Measurements from ENCODE around the gene KRTAP4-1. TPM values are rescaled to one million over a fixed set of nuclear protein-coding genes. Genes with fewer than 3 reads are reported as not detected.
"Not testable (repeated sequence)": the region's sequence is repeated elsewhere in the genome, so short reads cannot be mapped to it uniquely, and the experiment has no call there.

Gene KRTAP4-1
- total and polyA plus RNA-seq, 9 donors: not detected

DNA sequence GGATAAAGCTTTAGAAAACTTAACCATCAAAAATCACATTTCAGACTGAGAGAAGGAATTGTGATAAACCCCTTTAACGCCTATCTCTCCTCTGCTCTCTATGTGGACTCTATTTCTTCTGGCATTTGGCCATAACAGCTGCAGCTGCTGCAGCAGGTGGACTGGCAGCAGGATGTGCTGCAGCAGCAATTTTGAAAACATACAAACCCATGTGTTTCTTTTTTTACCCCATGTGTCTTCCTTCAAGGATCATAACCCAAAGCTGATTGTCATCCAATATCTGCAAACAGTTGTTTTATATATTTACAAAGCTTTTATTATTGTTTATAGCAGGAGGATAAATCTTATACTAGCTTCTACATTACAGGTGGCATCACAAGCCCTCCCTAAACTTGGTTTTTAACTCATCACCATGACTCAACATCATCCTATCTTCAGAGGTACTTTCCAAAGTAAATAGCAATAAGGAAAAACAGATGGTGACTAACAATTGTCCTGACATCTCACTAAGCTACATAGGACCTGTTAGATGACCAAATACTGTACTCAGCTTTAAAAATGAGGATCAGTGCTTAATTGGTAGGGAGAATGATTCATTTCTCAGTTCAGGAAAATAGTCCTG lies 27.2 kb upstream of the KRTAP4-1 start:
- Histone ChIP-seq H3K36me3 (no peaks in the 10 kb centered on the region), H3K4me1 (ENCODE audit: insufficient read depth) (no peaks in the 10 kb centered on the region), H3K27ac (no peak overlapping the region), H3K4me3 (no peak overlapping the region), H3K27me3 (no peaks in the 10 kb centered on the region), H3K9me3 (no peaks in the 10 kb centered on the region)
- TF ChIP-seq, protein P1, sequence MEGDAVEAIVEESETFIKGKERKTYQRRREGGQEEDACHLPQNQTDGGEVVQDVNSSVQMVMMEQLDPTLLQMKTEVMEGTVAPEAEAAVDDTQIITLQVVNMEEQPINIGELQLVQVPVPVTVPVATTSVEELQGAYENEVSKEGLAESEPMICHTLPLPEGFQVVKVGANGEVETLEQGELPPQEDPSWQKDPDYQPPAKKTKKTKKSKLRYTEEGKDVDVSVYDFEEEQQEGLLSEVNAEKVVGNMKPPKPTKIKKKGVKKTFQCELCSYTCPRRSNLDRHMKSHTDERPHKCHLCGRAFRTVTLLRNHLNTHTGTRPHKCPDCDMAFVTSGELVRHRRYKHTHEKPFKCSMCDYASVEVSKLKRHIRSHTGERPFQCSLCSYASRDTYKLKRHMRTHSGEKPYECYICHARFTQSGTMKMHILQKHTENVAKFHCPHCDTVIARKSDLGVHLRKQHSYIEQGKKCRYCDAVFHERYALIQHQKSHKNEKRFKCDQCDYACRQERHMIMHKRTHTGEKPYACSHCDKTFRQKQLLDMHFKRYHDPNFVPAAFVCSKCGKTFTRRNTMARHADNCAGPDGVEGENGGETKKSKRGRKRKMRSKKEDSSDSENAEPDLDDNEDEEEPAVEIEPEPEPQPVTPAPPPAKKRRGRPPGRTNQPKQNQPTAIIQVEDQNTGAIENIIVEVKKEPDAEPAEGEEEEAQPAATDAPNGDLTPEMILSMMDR (IDR thresholded peaks at IDR 0.05): no peak
- TF ChIP-seq POLR2A (IDR thresholded peaks at IDR 0.05) (no peak), EP300 (IDR thresholded peaks at IDR 0.05) (no peak)
- intact Hi-C loops (cut with DNase I): no loop called here
- DNase-seq: no peak
- whole genome bisulfite sequencing, 3 donors: 2 to 14% (median 4%) methylated on average over 1 of the region's 1 CpG

DNA sequence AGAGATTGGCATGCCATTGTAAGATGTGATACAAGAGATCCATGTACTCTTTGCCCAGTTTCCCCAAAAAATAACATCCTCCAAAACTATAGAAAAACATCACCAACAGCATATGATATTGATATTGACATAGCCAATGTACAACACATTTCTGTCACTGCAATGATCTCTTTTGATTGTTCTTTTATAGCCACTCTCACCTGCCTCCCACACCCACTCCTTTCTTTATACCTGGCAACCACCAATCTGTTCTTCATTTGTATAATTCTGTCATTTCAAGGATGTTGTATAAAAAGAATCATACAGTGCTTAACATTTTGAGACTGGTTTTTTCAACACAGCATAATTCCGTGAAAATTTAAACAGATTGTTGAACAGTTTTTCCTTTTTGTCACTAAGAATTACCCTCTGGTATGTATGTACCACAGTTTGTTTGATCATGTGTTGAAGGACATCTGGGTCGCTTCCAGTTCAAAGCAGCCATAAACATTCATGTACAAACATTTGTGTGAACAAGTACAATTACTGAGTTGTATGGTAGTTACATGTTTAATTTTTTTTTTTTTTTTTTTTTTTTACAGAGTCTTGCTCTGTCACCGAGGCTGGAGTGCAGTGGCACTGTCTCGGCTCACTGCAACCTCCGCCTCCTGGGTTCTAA lies 14.8 kb upstream of the KRTAP4-1 start:
- intact Hi-C loops (cut with DNase I): no loop called here
- no peak for TF ChIP-seq EP300 (IDR thresholded peaks at IDR 0.05)
- no peak for TF ChIP-seq POLR2A (IDR thresholded peaks at IDR 0.05)
- TF ChIP-seq, protein P1 (IDR thresholded peaks at IDR 0.05): no peak

DNA sequence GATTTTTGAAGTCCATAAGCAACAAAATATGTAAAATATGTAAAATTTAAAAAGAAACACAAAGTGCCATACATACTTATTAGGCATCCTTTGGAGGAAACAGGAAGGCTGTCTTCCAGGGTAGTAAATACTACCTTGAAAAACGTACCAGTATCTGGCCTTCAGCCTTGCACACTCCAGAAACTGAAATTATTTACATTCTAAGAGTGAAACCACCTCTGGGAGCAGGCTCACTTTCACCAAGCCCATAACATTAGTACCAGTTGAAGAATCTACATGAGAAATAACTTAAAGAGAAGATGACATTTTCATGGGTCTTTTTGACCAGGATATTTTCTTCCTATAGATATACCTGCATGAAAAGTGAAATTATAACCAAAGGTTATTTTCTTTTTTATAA lies 11.4 kb upstream of the KRTAP4-1 start:
- H3K9me3 ChIP-seq: no peaks in the 10 kb centered on the region
- WGBS, 3 donors: 0 to 11% (median 0%) methylated on average over 1 of the region's 1 CpG
- TF ChIP-seq EP300 (IDR thresholded peaks at IDR 0.05): no peak
- TF ChIP-seq POLR2A (IDR thresholded peaks at IDR 0.05): no peak
- TF ChIP-seq, protein P1 (IDR thresholded peaks at IDR 0.05): no peak
- no peak for DNase-seq
- no peaks in the 10 kb centered on the region for H3K36me3 ChIP-seq
- H3K4me3 ChIP-seq: no peak overlapping the region
- intact Hi-C loops (cut with DNase I): no loop called here
- no peaks in the 10 kb centered on the region for H3K4me1 ChIP-seq (ENCODE audit: insufficient read depth)
- no peak overlapping the region for H3K27ac ChIP-seq
- no peaks in the 10 kb centered on the region for H3K27me3 ChIP-seq

More for the DNA sequence above, 14.8 kb upstream of the KRTAP4-1 start:
- no peak overlapping the region for H3K4me3 ChIP-seq
- WGBS, 3 donors: 71 to 83% (median 78%) methylated on average over 5 of the region's 5 CpGs
- no peaks in the 10 kb centered on the region for H3K9me3 ChIP-seq
- H3K27me3 ChIP-seq: no peaks in the 10 kb centered on the region
- no peak overlapping the region for H3K27ac ChIP-seq
- H3K4me1 ChIP-seq (ENCODE audit: insufficient read depth): no peaks in the 10 kb centered on the region
- DNase-seq: no peak
- H3K36me3 ChIP-seq: no peaks in the 10 kb centered on the region

DNA sequence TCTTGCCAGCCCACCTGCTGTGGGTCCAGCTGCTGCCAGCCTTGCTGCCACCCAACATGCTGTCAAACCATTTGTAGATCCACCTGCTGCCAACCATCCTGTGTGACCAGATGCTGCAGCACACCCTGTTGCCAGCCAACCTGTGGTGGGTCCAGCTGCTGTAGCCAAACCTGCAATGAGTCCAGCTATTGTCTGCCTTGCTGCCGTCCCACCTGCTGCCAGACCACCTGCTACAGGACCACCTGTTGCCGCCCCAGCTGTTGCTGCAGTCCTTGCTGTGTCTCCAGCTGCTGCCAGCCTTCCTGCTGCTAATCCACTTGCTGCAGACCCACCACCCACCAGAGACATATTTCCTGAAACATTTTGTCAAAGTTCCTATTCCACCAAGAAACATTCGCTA lies 5.6 kb upstream of the KRTAP4-1 start:
- no peaks in the 10 kb centered on the region for H3K27me3 ChIP-seq
- no peaks in the 10 kb centered on the region for H3K9me3 ChIP-seq
- no peak overlapping the region for H3K27ac ChIP-seq
- H3K4me1 ChIP-seq (ENCODE audit: insufficient read depth): no peaks in the 10 kb centered on the region
- H3K4me3 ChIP-seq: no peak overlapping the region
- 86 to 90% (median 86%) methylated on average over 3 of the region's 3 CpGs for WGBS, 3 donors
- no peak for TF ChIP-seq EP300 (IDR thresholded peaks at IDR 0.05)
- TF ChIP-seq, protein P1 (IDR thresholded peaks at IDR 0.05): no peak
- TF ChIP-seq POLR2A (IDR thresholded peaks at IDR 0.05): no peak
- no peaks in the 10 kb centered on the region for H3K36me3 ChIP-seq
- intact Hi-C loops (cut with DNase I): no loop called here
- no peak for DNase-seq

DNA sequence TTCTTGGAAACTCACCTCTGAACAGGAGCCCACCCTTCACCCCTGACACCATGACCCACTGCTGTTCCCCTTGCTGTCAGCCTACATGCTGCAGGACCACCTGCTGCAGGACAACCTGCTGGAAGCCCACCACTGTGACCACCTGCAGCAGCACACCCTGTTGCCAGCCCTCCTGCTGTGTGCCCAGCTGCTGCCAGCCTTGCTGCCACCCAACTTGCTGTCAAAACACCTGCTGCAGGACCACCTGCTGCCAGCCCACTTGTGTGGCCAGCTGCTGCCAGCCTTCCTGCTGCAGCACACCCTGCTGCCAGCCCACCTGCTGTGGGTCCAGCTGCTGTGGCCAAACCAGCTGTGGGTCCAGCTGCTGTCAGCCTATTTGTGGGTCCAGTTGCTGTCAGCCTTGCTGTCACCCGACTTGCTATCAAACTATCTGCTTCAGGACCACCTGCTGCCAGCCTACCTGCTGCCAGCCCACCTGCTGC lies 5.2 kb upstream of the KRTAP4-1 start, which contains the start of gene KRTAP9-1:
KRTAP9-1 (plus strand) TSS at position 51 of the 482 bp plus-strand sequence; CDS start at position 51, 0 bp downstream.
- intact Hi-C loops (cut with DNase I); H3K36me3 ChIP-seq; H3K4me1 ChIP-seq (ENCODE audit: insufficient read depth); H3K9me3 ChIP-seq; H3K27ac ChIP-seq; H3K4me3 ChIP-seq; DNase-seq; H3K27me3 ChIP-seq: not testable (repeated sequence)
- 68 to 91% (median 82%) methylated on average over 1 of the region's 1 CpG for WGBS, 3 donors

All from ovary (tissue), 9 donors.